CD4-positive, alpha-beta T cell treated with Interleukin-6 for 4 hours (primary cell): ENCODE data around the gene KDM5A.
"Not testable (repeated sequence)": the region's sequence is repeated elsewhere in the genome, so short reads cannot be mapped to it uniquely, and the experiment has no call there.

Experiments
- DNase-seq: peaks from one replicate; pipeline ENCODE4 v3.0.0-alpha.2; 2020; ENCODE audit warnings: mixed read lengths

The KDM5A gene

GRCh38 chr12:389142-390096, at the start of gene KDM5A:
KDM5A (minus strand) TSS chr12:389320; CDS start chr12:389091, 229 bp downstream.
- DNase-seq: peak; percentile 90

- not testable (repeated sequence) for DNase-seq
Observed at GRCh38 chr12:435737-436136, 46.6 kb upstream of the KDM5A start.

GRCh38 chr12:422526-422925, 33.4 kb upstream of the KDM5A start:
- DNase-seq: no peak

GRCh38 chr12:418432-418831, 29.3 kb upstream of the KDM5A start:
- DNase-seq: no peak

- no peak for DNase-seq
Observed at GRCh38 chr12:414859-415258, 25.7 kb upstream of the KDM5A start.

GRCh38 chr12:402029-402389, 12.9 kb upstream of the KDM5A start:
- DNase-seq: peak; percentile 28

GRCh38 chr12:401235-402028, 12.3 kb upstream of the KDM5A start, which contains the start of gene CCDC77:
CCDC77 (plus strand) TSS chr12:401644; CDS start chr12:409384, 7,740 bp downstream.
- peak; percentile 93 for DNase-seq

GRCh38 chr12:400828-401227, 11.7 kb upstream of the KDM5A start:
- no peak for DNase-seq

GRCh38 chr12:388541-389141, 479 bp downstream of the KDM5A start:
- DNase-seq: peak; percentile 43

GRCh38 chr12:388012-388411, 1.1 kb downstream of the KDM5A start:
- no peak for DNase-seq

GRCh38 chr12:386651-387050, 2.5 kb downstream of the KDM5A start:
- no peak for DNase-seq

GRCh38 chr12:370739-371485, 18.2 kb downstream of the KDM5A start:
- not testable (repeated sequence) for DNase-seq

- no peak for DNase-seq
Observed at GRCh38 chr12:367972-368371, 21.1 kb downstream of the KDM5A start.

GRCh38 chr12:366820-367219, 22.3 kb downstream of the KDM5A start:
- no peak for DNase-seq

GRCh38 chr12:359091-359490, 30.0 kb downstream of the KDM5A start:
- DNase-seq: no peak

GRCh38 chr12:356276-356988, 32.7 kb downstream of the KDM5A start:
- no peak for DNase-seq

- not testable (repeated sequence) for DNase-seq
Observed at GRCh38 chr12:351197-351596, 37.9 kb downstream of the KDM5A start.

- DNase-seq: not testable (repeated sequence)
Observed at GRCh38 chr12:349625-350024, 39.5 kb downstream of the KDM5A start.

GRCh38 chr12:343036-343435, 46.1 kb downstream of the KDM5A start:
- DNase-seq: not testable (repeated sequence)

- DNase-seq: no peak
Observed at GRCh38 chr12:337039-337438, 52.1 kb downstream of the KDM5A start.

GRCh38 chr12:334125-334524, 55.0 kb downstream of the KDM5A start:
- no peak for DNase-seq
